Stimulated activated naive CD8-positive, alpha-beta T cell treated with anti-CD3 and anti-CD28 coated beads, Interleukin-15, Interleukin-2, amounts not matched to agents 100 ng/mL and 50 ng/mL, for 24 hours (primary cell): ENCODE data around the gene SLC25A18.
"Not testable (repeated sequence)": the region's sequence is repeated elsewhere in the genome, so short reads cannot be mapped to it uniquely, and the experiment has no call there.

Experiments
- H3K27ac Mint-ChIP-seq: one replicate; pipeline ENCODE4 v1.8.0; 2021; ENCODE audit warnings: mild to moderate bottlenecking, mixed read lengths
- H3K27me3 Mint-ChIP-seq: one replicate; pipeline ENCODE4 v1.8.0; 2021; ENCODE audit warnings: mixed read lengths
- H3K36me3 Mint-ChIP-seq: one replicate; pipeline ENCODE4 v1.8.0; 2021; ENCODE audit warnings: low read depth, mixed read lengths
- H3K4me1 Mint-ChIP-seq: one replicate; pipeline ENCODE4 v1.8.0; 2021; ENCODE audit warnings: low read depth, mixed read lengths
- H3K4me3 Mint-ChIP-seq: one replicate; pipeline ENCODE4 v1.8.0; 2021; ENCODE audit warnings: mild to moderate bottlenecking, mixed read lengths
- H3K9me3 Mint-ChIP-seq: one replicate; pipeline ENCODE4 v1.8.0; 2021; ENCODE audit warnings: mixed read lengths

Gene SLC25A18

DNA sequence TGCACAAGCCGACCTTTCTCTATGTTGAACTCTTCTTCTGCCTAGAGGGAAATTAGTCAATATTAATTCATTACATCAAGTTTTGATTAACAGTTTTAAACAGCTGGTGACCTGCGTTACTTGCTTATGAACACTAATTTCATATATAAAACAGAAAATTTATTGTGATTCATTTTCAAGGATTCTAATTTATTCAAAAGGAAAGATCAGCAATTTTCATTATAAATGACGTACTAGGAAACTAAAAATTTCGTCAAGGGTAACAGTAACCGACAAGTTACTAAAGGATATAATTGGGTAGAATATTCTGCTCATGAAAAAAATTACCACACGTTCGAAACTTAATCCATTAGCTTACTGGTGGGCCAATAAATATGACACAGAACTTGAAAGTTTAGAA lies 50.0 kb downstream of the SLC25A18 start:
- Mint-ChIP-seq H3K36me3 (peaks cover 40% of the 10 kb centered on the region), H3K9me3 (no peaks in the 10 kb centered on the region), H3K4me3 (no peak overlapping the region), H3K27me3 (no peaks in the 10 kb centered on the region), H3K27ac (no peak overlapping the region), H3K4me1 (no peaks in the 10 kb centered on the region)

GRCh38 chr22:17627961-17628405 lies 64.7 kb downstream of the SLC25A18 start:
- Mint-ChIP-seq H3K36me3 (peaks cover 19% of the 10 kb centered on the region), H3K27ac (peak overlapping the region; percentile 99), H3K9me3 (no peaks in the 10 kb centered on the region), H3K4me1 (peaks cover 41% of the 10 kb centered on the region), H3K4me3 (peak overlapping the region; percentile 100), H3K27me3 (no peaks in the 10 kb centered on the region)

DNA sequence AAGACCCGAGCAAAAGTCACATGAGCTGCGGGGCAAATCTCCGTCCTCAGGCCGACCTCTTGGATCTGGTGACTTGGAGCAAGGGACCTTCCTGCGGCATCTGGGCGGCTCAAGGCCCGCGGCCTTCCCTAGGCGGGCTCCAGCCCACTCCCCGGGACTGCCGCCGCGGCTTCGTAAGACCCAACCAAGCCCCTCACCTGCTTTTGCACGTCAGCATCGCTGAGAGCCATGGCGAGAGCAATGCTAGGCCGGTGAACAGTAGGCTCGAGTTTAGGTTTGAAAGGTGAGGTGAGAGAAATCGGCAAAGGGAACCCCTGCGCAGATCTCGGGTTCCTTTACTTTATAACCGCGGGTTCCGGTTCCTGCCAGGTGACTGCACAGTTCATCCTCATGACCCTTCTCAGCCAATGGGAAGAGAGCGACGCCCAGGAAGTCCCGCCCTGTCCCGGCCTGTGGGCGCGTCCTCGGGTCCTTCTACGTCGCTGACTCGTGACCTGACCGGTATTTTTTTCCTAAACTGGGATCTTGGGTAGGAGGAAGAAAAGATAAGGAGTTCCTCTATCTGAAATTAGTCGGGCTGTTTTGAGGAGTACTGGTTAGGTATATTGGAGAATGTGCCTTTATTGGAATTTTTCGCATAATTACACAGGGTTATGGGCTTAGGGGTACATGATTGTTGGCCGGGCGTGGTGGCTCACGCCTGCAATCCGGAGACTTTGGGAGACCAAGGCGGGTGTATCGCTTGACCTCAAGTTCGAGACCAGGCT lies 65.3 kb downstream of the SLC25A18 start, which contains the start of gene ATP6V1E1:
Gene ATP6V1E1, minus strand, starts transcription at position 344 of the 767 bp plus-strand sequence. Its CDS starts 114 bp downstream, at position 230.
- H3K4me3 Mint-ChIP-seq = peak within 1 kb of the TSS; percentile 100
- H3K9me3 Mint-ChIP-seq = no peaks in the 10 kb centered on the region
- H3K4me1 Mint-ChIP-seq = peaks cover 38% of the 10 kb centered on the region
- H3K36me3 Mint-ChIP-seq = peaks cover 15% of the 10 kb centered on the region
- H3K27ac Mint-ChIP-seq = peak within 1 kb of the TSS; percentile 99
- H3K27me3 Mint-ChIP-seq = no peaks in the 10 kb centered on the region

DNA sequence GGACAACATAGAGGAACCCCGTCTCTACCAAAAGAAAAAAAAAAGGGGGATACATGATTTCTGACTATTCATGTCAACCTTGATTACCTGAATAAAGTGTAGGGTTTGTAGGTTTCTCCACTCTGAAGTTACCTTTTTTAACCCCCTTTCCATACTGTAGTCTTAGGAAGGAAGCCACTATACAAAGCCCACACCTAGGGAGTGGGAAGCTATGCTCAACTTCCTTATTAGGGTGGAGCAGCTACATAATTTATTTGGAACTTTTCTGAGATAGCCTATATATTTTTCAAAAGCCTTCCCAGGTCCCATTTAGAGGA lies 65.8 kb downstream of the SLC25A18 start:
- Mint-ChIP-seq H3K4me1 (peaks cover 32% of the 10 kb centered on the region), H3K9me3 (no peaks in the 10 kb centered on the region), H3K27ac (peak overlapping the region; percentile 99), H3K4me3 (peak overlapping the region; percentile 100), H3K36me3 (peaks cover 10% of the 10 kb centered on the region), H3K27me3 (no peaks in the 10 kb centered on the region)

DNA sequence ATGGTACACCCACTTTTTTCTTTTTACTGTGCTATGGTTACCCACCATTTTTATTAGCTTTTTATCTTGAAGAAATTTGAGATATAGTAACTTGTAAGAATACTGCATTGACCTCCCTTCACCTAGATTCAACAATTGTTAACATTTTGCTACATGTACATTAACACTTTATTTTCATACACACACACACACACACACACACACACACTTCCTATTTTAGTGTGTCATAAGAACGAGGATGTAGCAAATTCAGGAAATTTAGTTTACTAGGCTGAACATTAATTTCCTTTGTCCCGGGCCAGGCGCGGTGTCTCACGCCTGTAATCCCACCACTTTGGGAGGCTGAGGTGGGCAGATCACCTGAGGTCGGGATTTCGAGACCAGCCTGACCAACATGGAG lies 66.3 kb downstream of the SLC25A18 start:
- H3K9me3 Mint-ChIP-seq = no peaks in the 10 kb centered on the region
- H3K4me3 Mint-ChIP-seq = peak overlapping the region; percentile 100
- no peak overlapping the region for H3K27ac Mint-ChIP-seq
- H3K27me3 Mint-ChIP-seq = no peaks in the 10 kb centered on the region
- peaks cover 9% of the 10 kb centered on the region for H3K36me3 Mint-ChIP-seq
- peaks cover 30% of the 10 kb centered on the region for H3K4me1 Mint-ChIP-seq

DNA sequence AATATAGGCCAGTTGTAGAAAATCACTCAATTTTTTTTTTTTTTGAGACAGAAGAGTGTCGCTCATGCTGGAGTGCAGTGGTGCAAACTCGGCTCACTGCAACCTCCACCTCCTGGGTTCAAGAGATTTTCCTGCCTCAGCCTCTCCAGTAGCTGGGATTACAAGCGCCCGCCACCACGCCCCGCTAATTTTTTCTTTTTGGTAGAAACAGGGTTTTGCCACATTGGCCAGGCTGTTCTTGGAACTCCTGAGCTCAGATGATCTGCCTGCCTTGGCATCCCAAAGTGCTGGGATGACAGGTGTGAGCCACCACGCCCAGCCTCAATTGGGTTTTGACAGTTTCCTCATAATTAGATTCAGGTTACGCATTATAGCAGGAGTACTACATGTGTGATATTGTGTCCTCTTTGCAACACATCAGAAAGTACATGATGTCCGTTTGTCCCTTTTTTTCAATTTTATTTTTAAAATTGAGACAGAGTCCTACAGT lies 67.8 kb downstream of the SLC25A18 start:
- peaks cover 19% of the 10 kb centered on the region for H3K4me1 Mint-ChIP-seq
- no peaks in the 10 kb centered on the region for H3K9me3 Mint-ChIP-seq
- no peak overlapping the region for H3K4me3 Mint-ChIP-seq
- H3K27ac Mint-ChIP-seq = no peak overlapping the region
- H3K27me3 Mint-ChIP-seq = no peaks in the 10 kb centered on the region
- no peaks in the 10 kb centered on the region for H3K36me3 Mint-ChIP-seq

DNA sequence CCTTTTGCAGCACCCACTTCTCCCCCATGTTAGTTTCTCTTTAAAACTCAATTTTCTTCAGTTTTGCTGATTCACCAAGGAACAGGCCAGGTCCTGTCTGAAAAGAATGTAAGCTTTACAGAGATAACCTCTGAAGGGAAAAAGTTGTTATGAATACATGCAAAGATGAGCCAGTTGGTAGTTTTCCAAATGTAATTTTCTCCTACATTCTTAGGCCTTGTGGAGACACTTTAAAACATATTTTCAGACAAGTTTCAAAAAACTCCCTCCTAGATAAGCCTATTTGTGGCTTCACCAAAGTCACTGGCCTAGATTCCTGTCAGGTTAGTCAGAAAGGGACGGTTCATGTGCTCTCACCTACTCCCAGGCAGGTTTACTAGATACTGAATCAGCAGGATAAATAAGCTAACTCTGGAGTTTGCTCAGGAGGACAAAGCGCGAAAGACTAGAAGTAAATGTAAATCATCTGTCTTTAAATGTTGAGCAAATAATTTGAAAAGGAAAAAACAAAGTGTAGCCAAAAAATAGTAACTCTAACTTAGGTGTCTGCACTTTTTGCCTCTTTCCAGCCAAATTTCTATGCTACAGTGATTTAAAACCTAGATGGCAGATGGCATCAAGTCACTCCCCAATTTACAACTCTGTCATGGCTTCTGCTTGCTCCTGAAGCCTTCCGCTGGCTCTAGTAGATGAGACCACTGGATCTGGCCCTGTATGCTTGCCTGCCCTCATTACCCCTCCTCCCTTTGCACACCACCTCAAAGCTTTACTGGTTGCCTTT lies 70.1 kb downstream of the SLC25A18 start:
- H3K36me3 Mint-ChIP-seq = peaks cover 6% of the 10 kb centered on the region
- peaks cover 24% of the 10 kb centered on the region for H3K4me1 Mint-ChIP-seq
- no peak overlapping the region for H3K4me3 Mint-ChIP-seq
- no peak overlapping the region for H3K27ac Mint-ChIP-seq
- H3K27me3 Mint-ChIP-seq = no peaks in the 10 kb centered on the region
- H3K9me3 Mint-ChIP-seq = no peaks in the 10 kb centered on the region

DNA sequence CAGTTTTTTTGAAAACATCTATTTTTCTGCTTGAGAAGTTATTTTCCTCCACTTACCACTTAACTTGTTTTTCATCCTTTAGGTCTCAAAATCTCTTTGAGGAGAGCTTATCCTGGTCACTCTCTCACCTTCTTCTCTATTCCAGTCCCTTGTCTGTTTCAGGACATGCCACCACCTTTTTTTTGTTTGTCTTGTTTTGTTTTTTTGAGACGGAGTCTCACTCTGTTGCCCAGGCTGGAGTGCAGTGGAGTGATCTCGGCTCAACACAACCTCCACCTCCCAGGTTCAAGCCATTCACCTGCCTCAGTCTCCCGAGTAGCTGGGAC lies 70.7 kb downstream of the SLC25A18 start:
- Mint-ChIP-seq H3K4me3 (no peak overlapping the region), H3K27ac (no peak overlapping the region), H3K27me3 (no peaks in the 10 kb centered on the region), H3K36me3 (peaks cover 6% of the 10 kb centered on the region), H3K4me1 (peaks cover 20% of the 10 kb centered on the region), H3K9me3 (no peaks in the 10 kb centered on the region)

GRCh38 chr22:17634696-17635095 lies 71.4 kb downstream of the SLC25A18 start:
- no peak overlapping the region for H3K27ac Mint-ChIP-seq
- no peak overlapping the region for H3K4me3 Mint-ChIP-seq
- H3K36me3 Mint-ChIP-seq = peaks cover 12% of the 10 kb centered on the region
- peaks cover 21% of the 10 kb centered on the region for H3K4me1 Mint-ChIP-seq
- H3K27me3 Mint-ChIP-seq = no peaks in the 10 kb centered on the region
- no peaks in the 10 kb centered on the region for H3K9me3 Mint-ChIP-seq

DNA sequence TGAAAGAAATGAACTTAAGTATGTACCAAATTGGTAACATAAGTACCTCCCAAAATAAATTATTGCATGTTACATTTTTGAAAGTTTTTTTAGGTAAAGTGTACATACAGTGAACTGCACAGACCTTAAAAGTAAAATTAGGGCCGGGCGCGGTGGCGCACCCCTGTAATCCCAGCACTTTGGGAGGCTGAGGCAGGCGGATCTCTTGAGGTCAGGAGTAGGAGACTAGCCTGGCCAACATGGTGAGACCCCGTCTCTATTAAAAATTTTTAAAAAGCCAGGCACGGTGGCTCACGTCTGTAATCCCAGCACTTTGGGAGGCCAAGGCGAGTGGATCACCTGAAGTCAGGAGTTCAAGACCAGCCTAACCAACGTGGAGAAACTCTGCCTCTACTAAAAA lies 73.6 kb downstream of the SLC25A18 start:
- H3K9me3 Mint-ChIP-seq, H3K27me3 Mint-ChIP-seq, H3K4me3 Mint-ChIP-seq, H3K27ac Mint-ChIP-seq: not testable (repeated sequence)
- Mint-ChIP-seq H3K4me1 (peaks cover 23% of the 10 kb centered on the region), H3K36me3 (peaks cover 12% of the 10 kb centered on the region)

DNA sequence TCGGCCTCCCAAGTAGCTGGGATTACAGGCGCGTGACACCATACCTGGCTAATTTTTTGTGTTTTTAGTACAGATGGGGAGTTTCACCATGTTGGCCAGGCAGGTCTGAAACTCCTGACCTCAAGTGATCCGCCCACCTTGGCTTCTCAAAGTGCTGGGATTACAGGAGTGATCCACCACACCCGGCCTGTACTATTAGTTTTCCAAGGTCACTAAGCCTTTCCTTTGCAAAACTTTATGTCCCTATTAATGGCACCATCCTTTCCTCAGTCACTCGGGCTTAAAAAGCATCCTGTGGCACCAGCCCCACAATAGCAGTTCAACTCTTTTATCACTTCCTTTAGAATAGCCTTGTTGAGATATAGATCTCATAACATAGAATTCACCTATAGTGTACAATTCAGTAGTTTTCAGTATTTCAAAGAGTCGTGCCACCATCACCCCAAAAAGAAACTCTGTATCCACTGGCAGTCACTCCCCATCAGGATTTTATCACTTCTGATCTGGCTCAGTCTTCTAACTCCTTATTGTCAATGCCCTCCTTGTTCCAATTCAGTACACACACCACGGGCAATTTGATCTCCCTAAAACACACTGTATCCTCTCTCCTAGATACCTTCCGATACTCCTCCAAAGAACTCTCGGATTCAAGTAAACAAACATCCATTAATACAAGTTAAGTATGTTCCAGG lies 74.3 kb downstream of the SLC25A18 start:
- H3K27ac Mint-ChIP-seq = peak overlapping the region; percentile 100
- H3K27me3 Mint-ChIP-seq = no peaks in the 10 kb centered on the region
- H3K36me3 Mint-ChIP-seq = peaks cover 18% of the 10 kb centered on the region
- H3K4me3 Mint-ChIP-seq = peak overlapping the region; percentile 100
- peaks cover 26% of the 10 kb centered on the region for H3K4me1 Mint-ChIP-seq
- H3K9me3 Mint-ChIP-seq = no peaks in the 10 kb centered on the region

DNA sequence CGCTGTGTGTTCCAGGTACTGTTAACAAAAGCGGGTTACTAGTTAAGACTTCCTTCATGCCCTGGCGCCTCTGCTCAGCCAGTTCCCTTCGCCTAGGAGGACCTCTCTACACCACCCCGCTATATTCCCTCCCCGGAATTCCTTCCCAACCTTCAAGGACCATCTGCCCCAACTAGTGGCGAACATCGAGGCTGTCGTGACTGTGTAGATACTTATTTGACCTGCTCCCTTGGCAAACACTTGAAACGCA lies 74.8 kb downstream of the SLC25A18 start:
- Mint-ChIP-seq H3K9me3 (no peaks in the 10 kb centered on the region), H3K27me3 (no peaks in the 10 kb centered on the region), H3K4me3 (peak overlapping the region; percentile 100), H3K4me1 (peaks cover 31% of the 10 kb centered on the region), H3K27ac (peak overlapping the region; percentile 100), H3K36me3 (peaks cover 22% of the 10 kb centered on the region)

GRCh38 chr22:17638432-17639246 lies 75.3 kb downstream of the SLC25A18 start, which contains the start of gene BCL2L13:
Gene BCL2L13 (plus strand): TSS chr22:17638757. CDS start chr22:17655712, 16,955 bp downstream.
- Mint-ChIP-seq H3K27ac (peak within 1 kb of the TSS; percentile 100), H3K9me3 (no peaks in the 10 kb centered on the region), H3K36me3 (peaks cover 22% of the 10 kb centered on the region), H3K27me3 (no peaks in the 10 kb centered on the region), H3K4me1 (peaks cover 31% of the 10 kb centered on the region), H3K4me3 (peak within 1 kb of the TSS; percentile 100)

- H3K36me3 Mint-ChIP-seq = peaks cover 22% of the 10 kb centered on the region
- H3K4me3 Mint-ChIP-seq = peak overlapping the region; percentile 100
- H3K4me1 Mint-ChIP-seq = peaks cover 31% of the 10 kb centered on the region
- H3K9me3 Mint-ChIP-seq = no peaks in the 10 kb centered on the region
- peak overlapping the region; percentile 100 for H3K27ac Mint-ChIP-seq
- no peaks in the 10 kb centered on the region for H3K27me3 Mint-ChIP-seq
These were observed 76.0 kb downstream of the SLC25A18 start for GRCh38 chr22:17639247-17639741.
